Ishikawa (cell line): ENCODE results near the gene VPS51.

Source experiments
- CEBPB ChIP-seq: IDR thresholded peaks from 2 replicates; pipeline ENCODE4 v1.6.1; 2012
- CREB1 ChIP-seq: IDR thresholded peaks from 2 replicates; pipeline ENCODE4 v1.6.1; 2012; ENCODE audit warnings: low read depth
- EGR1 ChIP-seq: IDR thresholded peaks from 2 replicates; pipeline ENCODE4 v1.6.1; 2012
- EP300 ChIP-seq: IDR thresholded peaks from 2 replicates; pipeline ENCODE4 v1.6.1; 2012; ENCODE audit warnings: borderline replicate concordance
- FOXM1 ChIP-seq: IDR thresholded peaks from 2 replicates; pipeline ENCODE4 v1.6.1; 2012; ENCODE audit warnings: low read depth, borderline replicate concordance
- MAX ChIP-seq: IDR thresholded peaks from 2 replicates; pipeline ENCODE4 v1.6.1; 2012
- NFIC ChIP-seq: IDR thresholded peaks from 2 replicates; pipeline ENCODE4 v1.6.1; 2012
- RAD21 ChIP-seq: IDR thresholded peaks from 2 replicates; pipeline ENCODE4 v1.6.1; 2012; ENCODE audit warnings: low read depth
- REST ChIP-seq: IDR thresholded peaks from 2 replicates; pipeline ENCODE4 v1.6.1; 2012; ENCODE audit warnings: low read depth, mild to moderate bottlenecking
- TCF12 ChIP-seq: IDR thresholded peaks from 2 replicates; pipeline ENCODE4 v1.6.1; 2012; ENCODE audit warnings: low read depth
- TEAD4 ChIP-seq: IDR thresholded peaks from 2 replicates; pipeline ENCODE4 v1.6.1; 2012
- USF1 ChIP-seq: IDR thresholded peaks from 2 replicates; pipeline ENCODE4 v1.6.1; 2012
- YY1 ChIP-seq: IDR thresholded peaks from 2 replicates; pipeline ENCODE4 v1.6.1; 2012; ENCODE audit warnings: low read depth
- ZBTB7A ChIP-seq: IDR thresholded peaks from 2 replicates; pipeline ENCODE4 v1.6.1; 2012; ENCODE audit warnings: low read depth

GRCh38 chr11:65055538-65055937 is 40.5 kb upstream of the VPS51 start:
- no peak for TF ChIP-seq TEAD4
- TF ChIP-seq YY1, result no peak
- no peak for TF ChIP-seq EP300
- no peak for TF ChIP-seq RAD21
- no peak for TF ChIP-seq EGR1
- TF ChIP-seq MAX, result no peak
- no peak for TF ChIP-seq ZBTB7A
- TF ChIP-seq USF1, result no peak
- TF ChIP-seq CEBPB, result no peak
- no peak for TF ChIP-seq NFIC
- TF ChIP-seq REST, result no peak
- TF ChIP-seq FOXM1, result no peak
- TF ChIP-seq CREB1, result no peak
- TF ChIP-seq TCF12, result no peak
